Right lobe of liver (tissue), 4 donors: ENCODE data around the gene MRPS7.

Experiments
- POLR2A ChIP-seq: fragments of 450-650 bp; IDR thresholded peaks from one replicate; pipeline ENCODE4 v1.6.1; 2017; ENCODE audit warnings: antibody characterized with exemption, mild to moderate bottlenecking
- TF ChIP-seq, protein P1 (sequence below), 4 donors: fragments of 200-600 bp in 3 of 4; fragments of 450-650 bp in 1 of 4; IDR thresholded peaks; one replicate each; pipeline versions ENCODE4 v1.5.1 to v1.8.0; 2016 to 2022; ENCODE audit warnings: antibody characterized with exemption in 4 of 4, mild to moderate bottlenecking in 2 of 4
- donor health status: DM: no; HTN: no; CAD: no.
- donor health status: DM: no; HTN: no; CAD: no.
- donor health status: DM: no; HTN: yes; CAD: no.

DNA sequence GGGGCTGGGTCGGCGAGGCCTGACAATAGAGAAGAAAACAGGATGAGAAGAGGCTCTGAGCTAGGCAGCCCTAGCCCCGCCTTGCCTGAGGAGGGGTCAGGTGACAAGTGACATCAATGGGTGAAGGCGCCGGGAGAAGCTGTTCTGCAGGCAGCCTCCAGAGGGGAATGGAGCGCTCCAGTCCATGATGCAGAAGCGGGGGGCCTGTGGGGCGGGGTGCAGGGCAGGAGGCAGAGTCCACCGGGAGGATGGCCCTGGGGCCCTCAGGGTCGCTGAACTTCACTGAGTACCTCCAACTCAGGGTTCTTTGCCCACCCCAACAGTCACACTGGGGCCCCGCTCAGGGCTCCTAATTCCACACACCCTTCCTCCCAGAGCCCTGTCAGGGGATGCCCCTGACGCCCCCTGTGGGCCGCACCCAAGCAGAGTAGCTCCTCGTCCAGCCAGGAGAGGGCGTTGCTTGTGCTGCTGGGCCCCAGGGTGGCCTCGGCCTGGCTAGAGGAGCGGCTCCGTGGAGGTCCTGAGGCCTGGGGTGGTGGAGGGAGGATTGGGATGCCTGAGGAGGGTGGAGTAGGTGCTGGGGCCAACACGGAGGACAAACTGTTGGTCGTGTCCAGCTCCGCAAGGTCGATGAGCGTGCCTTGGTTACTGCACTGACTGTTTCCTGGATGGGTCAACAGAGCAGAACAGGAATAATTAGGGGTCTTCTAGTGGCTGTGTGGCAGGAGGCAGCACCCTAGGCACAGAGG is 21.1 kb upstream of the MRPS7 start:
- TF ChIP-seq, protein P1, sequence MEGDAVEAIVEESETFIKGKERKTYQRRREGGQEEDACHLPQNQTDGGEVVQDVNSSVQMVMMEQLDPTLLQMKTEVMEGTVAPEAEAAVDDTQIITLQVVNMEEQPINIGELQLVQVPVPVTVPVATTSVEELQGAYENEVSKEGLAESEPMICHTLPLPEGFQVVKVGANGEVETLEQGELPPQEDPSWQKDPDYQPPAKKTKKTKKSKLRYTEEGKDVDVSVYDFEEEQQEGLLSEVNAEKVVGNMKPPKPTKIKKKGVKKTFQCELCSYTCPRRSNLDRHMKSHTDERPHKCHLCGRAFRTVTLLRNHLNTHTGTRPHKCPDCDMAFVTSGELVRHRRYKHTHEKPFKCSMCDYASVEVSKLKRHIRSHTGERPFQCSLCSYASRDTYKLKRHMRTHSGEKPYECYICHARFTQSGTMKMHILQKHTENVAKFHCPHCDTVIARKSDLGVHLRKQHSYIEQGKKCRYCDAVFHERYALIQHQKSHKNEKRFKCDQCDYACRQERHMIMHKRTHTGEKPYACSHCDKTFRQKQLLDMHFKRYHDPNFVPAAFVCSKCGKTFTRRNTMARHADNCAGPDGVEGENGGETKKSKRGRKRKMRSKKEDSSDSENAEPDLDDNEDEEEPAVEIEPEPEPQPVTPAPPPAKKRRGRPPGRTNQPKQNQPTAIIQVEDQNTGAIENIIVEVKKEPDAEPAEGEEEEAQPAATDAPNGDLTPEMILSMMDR (IDR thresholded peaks at IDR 0.05): peak; percentile 21 to 44 (median 32)
- no peak for TF ChIP-seq POLR2A
